Right lobe of liver (tissue), 4 donors: ENCODE results near the gene HSP90B1.

Experiments
- CTCF ChIP-seq, 4 donors: fragments of 200-600 bp in 3 of 4; fragments of 450-650 bp in 1 of 4; IDR thresholded peaks; one replicate each; pipeline versions ENCODE4 v1.5.1 to v1.8.0; 2016 to 2022; ENCODE audit warnings: antibody characterized with exemption in 4 of 4, mild to moderate bottlenecking in 2 of 4
- POLR2A ChIP-seq: fragments of 450-650 bp; IDR thresholded peaks from one replicate; pipeline ENCODE4 v1.6.1; 2017; ENCODE audit warnings: antibody characterized with exemption, mild to moderate bottlenecking
- donor health status: DM: no; HTN: no; CAD: no.
- donor health status: DM: no; HTN: no; CAD: no.
- donor health status: DM: no; HTN: yes; CAD: no.

DNA sequence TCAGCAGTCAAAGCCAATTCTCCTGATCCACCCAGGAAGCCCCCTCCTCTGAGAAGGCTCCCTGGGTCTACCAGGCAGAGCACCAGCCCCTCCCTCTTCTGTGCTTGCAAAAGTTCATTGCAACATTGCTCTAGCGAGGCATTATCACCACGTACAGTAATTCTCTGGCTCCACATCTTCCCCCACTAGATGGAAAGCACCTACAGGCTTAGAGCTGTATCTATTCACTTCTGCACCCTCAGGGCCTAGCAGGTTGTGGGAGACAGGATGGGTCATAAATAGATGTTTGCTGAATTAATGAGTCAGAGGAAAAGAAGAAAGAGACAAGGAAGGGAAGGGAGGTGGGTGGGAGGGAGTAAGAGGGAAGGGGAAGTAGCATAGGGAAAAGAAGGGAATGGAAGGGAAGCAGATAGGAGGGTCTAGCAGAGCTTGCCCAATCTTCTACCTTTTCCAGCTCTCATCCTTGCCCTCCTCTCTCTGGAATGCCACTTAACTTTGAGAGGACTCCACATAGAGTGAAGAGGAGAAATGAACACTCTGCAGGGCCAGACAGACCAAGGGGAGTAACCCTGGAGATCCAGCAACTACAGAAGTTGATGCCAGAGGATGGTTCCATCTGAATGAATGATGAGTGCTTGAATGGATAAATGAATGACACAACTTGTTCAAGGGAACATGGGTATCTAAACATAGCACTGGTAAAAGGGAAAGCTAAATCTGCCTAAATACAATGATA, 47.2 kb upstream of the HSP90B1 start:
- TF ChIP-seq CTCF (IDR thresholded peaks at IDR 0.05), result no peak
- no peak for TF ChIP-seq POLR2A
